ENCODE measurements around the gene OR14I1. TPM values are rescaled to one million over a fixed set of nuclear protein-coding genes. Genes with fewer than 3 reads are reported as not detected.

Gene OR14I1
- total and polyA plus RNA-seq, 9 of the 15 experiments (the other 6 are each of a cell fraction or from before 2014, with no cell fraction given): not detected

GRCh38 chr1:248751635-248752034 is 49.1 kb upstream of the OR14I1 start:
- Histone ChIP-seq H3K4me3 (no peak overlapping the region), H3K9me3 (replicated peaks; ENCODE audit: control insufficient read depth, insufficient read depth, low read depth, low read length) (no peaks in the 10 kb centered on the region), H3K36me3 (ENCODE audit: control insufficient read depth, insufficient read depth, low read length) (no peaks in the 10 kb centered on the region), H4K20me1 (replicated peaks; ENCODE audit: control insufficient read depth, insufficient read depth, low read length) (no peaks in the 10 kb centered on the region), H2AFZ (ENCODE audit: low read depth, low read length) (no peak overlapping the region), H3K9ac (ENCODE audit: insufficient read depth in 1 of 2, low read depth in 2 of 2, low read length in 2 of 2) (no peak overlapping the region), H3K27ac (ENCODE audit: extremely low read depth, low read depth, low read length) (no peak overlapping the region), H3K4me2 (ENCODE audit: insufficient read depth, low read length) (no peak overlapping the region), H3K27me3 (ENCODE audit: control insufficient read depth in 2 of 2, insufficient read depth in 2 of 2, low read length in 2 of 2) (no peaks in the 10 kb centered on the region), H3K9me1 (ENCODE audit: control insufficient read depth, insufficient read depth, low read length) (no peaks in the 10 kb centered on the region), H3K4me1 (replicated peaks in 1 of 2; ENCODE audit: control insufficient read depth in 2 of 2, insufficient read depth in 2 of 2, low read length in 2 of 2) (peaks cover 2 to 6% of the 10 kb centered on the region in 2 experiments; a peak in 2 of 5 replicates), H3K79me2 (ENCODE audit: control insufficient read depth, insufficient read depth, low read length) (no peaks in the 10 kb centered on the region)
- 4% methylated on average over 4 of the region's 4 CpGs for WGBS (ENCODE audit: insufficient coverage, low coverage, missing lambda C conversion rate)
- no peak for DNase-seq (ENCODE audit: extremely low read depth in 1 of 4, low spot score in 3 of 4)
- ATAC-seq: peak; percentile 25
- FAIRE-seq: no peak
- in situ Hi-C loops (cut with MboI) (no loop called here), intact Hi-C loops (cut with micrococcal nuclease) (no loop called here)
- TF ChIP-seq SREBF2 (CRISPR knock-in tag; IDR thresholded peaks at IDR 0.05) (no peak), MYNN (IDR thresholded peaks at IDR 0.05) (no peak), MYNN (CRISPR knock-in tag; IDR thresholded peaks at IDR 0.05) (no peak), STAT6 (CRISPR knock-in tag; IDR thresholded peaks at IDR 0.05) (no peak), ZNF212 (CRISPR knock-in tag; IDR thresholded peaks at IDR 0.05) (no peak), CREM (IDR thresholded peaks at IDR 0.05; ENCODE audit: low read depth) (no peak), ZNF830 (CRISPR knock-in tag; IDR thresholded peaks at IDR 0.05) (no peak), TBL1XR1 (IDR thresholded peaks at IDR 0.05; ENCODE audit: low read length in 2 of 2) (no peak), MTA2 (IDR thresholded peaks at IDR 0.05; ENCODE audit: low read depth) (no peak), ZKSCAN8 (CRISPR knock-in tag; IDR thresholded peaks at IDR 0.05) (no peak), ZNF79 (CRISPR knock-in tag; IDR thresholded peaks at IDR 0.05; ENCODE audit: low read depth) (no peak), CCNT2 (IDR thresholded peaks at IDR 0.05; ENCODE audit: borderline replicate concordance, extremely low read depth, insufficient read length, low read depth, low read length) (no peak), RFX5 (IDR thresholded peaks at IDR 0.05; ENCODE audit: low read depth, low read length) (no peak)
- ChIA-PET CTCF (ENCODE audit: low intra/inter-chr PET ratio) (no interaction called here), POLR2A (no interaction called here)
- BruUV-seq (replicated peaks): no TSS peak
